ENCODE results near the gene NSF.
A peak's percentile ranks its signal among the peaks of the same experiment; 100 is the strongest.

Gene NSF

GRCh38 chr17:46774108-46774737, 183.8 kb downstream of the NSF start:
- in situ Hi-C loops (cut with HindIII; ENCODE audit: low sequenced_read_pairs) = no loop called here
- no peak for TF ChIP-seq CTCF (IDR thresholded peaks at IDR 0.05; ENCODE audit: low read depth, low read length, missing control alignments)
- no peak overlapping the region for H3K4me3 ChIP-seq (ENCODE audit: low read depth, low read length)
- DNase-seq (ENCODE audit: low read depth) = no peak

GRCh38 chr17:46776298-46777005, 186.0 kb downstream of the NSF start:
- no peak for TF ChIP-seq CTCF (IDR thresholded peaks at IDR 0.05; ENCODE audit: low read depth, low read length, missing control alignments)
- in situ Hi-C loops (cut with HindIII; ENCODE audit: low sequenced_read_pairs) = no loop called here
- no peak overlapping the region for H3K4me3 ChIP-seq (ENCODE audit: low read depth, low read length)
- no peak for DNase-seq (ENCODE audit: low read depth)

- no peak for DNase-seq (ENCODE audit: low read depth)
- in situ Hi-C loops (cut with HindIII; ENCODE audit: low sequenced_read_pairs) = no loop called here
- H3K4me3 ChIP-seq (ENCODE audit: low read depth, low read length) = no peak overlapping the region
- no peak for TF ChIP-seq CTCF (IDR thresholded peaks at IDR 0.05; ENCODE audit: low read depth, low read length, missing control alignments)
These were observed 187.8 kb downstream of the NSF start for GRCh38 chr17:46777943-46778915.

- no peak overlapping the region for H3K4me3 ChIP-seq (ENCODE audit: low read depth, low read length)
- in situ Hi-C loops (cut with HindIII; ENCODE audit: low sequenced_read_pairs) = no loop called here
- TF ChIP-seq CTCF (IDR thresholded peaks at IDR 0.05; ENCODE audit: low read depth, low read length, missing control alignments) = no peak
- no peak for DNase-seq (ENCODE audit: low read depth)
These were observed 189.5 kb downstream of the NSF start for GRCh38 chr17:46780003-46780373.

GRCh38 chr17:46782250-46782953, 191.9 kb downstream of the NSF start:
- in situ Hi-C loops (cut with HindIII; ENCODE audit: low sequenced_read_pairs) = no loop called here
- TF ChIP-seq CTCF (IDR thresholded peaks at IDR 0.05; ENCODE audit: low read depth, low read length, missing control alignments) = peak; percentile 71
- no peak overlapping the region for H3K4me3 ChIP-seq (ENCODE audit: low read depth, low read length)
- DNase-seq (ENCODE audit: low read depth) = no peak

Data from astrocyte of the cerebellum (primary cell).